Ascending aorta (tissue), 2 donors: ENCODE results near the gene MMADHC. TPM values are rescaled to one million over a fixed set of nuclear protein-coding genes. Genes with fewer than 3 reads are reported as not detected.
A peak's percentile ranks its signal among the peaks of the same experiment; 100 is the strongest.

Experiments used
- DNase-seq, 2 donors: peaks; one replicate each; pipeline ENCODE4 v3.0.0-alpha.2; 2019; ENCODE audit warnings: low spot score in 2 of 2
- H3K27ac ChIP-seq, 2 donors: fragments of 200-600 bp; sonication (generic); one replicate each; pipeline ENCODE4 v1.5.1; 2016 to 2017; ENCODE audit warnings: mild to moderate bottlenecking in 1 of 2
- H3K27me3 ChIP-seq: fragments of 200-600 bp; sonication (generic); one replicate; pipeline ENCODE4 v1.5.1; 2017
- H3K36me3 ChIP-seq, 2 donors: fragments of 200-600 bp; sonication (generic); one replicate each; pipeline ENCODE4 v1.5.1; 2016
- H3K4me1 ChIP-seq, 2 donors: fragments of 200-600 bp; sonication (generic); one replicate each; pipeline ENCODE4 v1.5.1; 2016 to 2017; ENCODE audit warnings: mild to moderate bottlenecking in 1 of 2
- H3K4me3 ChIP-seq, 2 donors: fragments of 200-600 bp; sonication (generic); one replicate each; pipeline ENCODE4 v1.5.1; 2016 to 2017; ENCODE audit warnings: mild to moderate bottlenecking in 1 of 2
- H3K9me3 ChIP-seq, 2 donors: fragments of 200-600 bp; sonication (generic); one replicate each; pipeline ENCODE4 v1.5.1; 2016
- intact Hi-C: fragments of 100-400 bp; cut with DNase I; formaldehyde crosslinking; loops from one replicate; pipeline ENCODE4 v1.15.1; 2023
- total RNA-seq: library from RNA; depleted of rRNA; stranded (reverse); fragments of >200 nt; gene quantifications from one replicate; pipeline ENCODE4 v1.1.0, GENCODE V29; 2016
- TF ChIP-seq, protein P1 (sequence below), 3 experiments: fragments of 200-600 bp in 2 of 3; fragments of 450-650 bp in 1 of 3; sonication (generic) in 2 of 3; IDR thresholded peaks; one replicate each; pipeline ENCODE4 v1.5.1; 2016 to 2019; ENCODE audit warnings: antibody characterized with exemption in 3 of 3, mild to moderate bottlenecking in 1 of 3, moderate library complexity in 1 of 3

Gene MMADHC
- total RNA-seq, 1 donor from 2014 or later: 35.8 TPM

DNA sequence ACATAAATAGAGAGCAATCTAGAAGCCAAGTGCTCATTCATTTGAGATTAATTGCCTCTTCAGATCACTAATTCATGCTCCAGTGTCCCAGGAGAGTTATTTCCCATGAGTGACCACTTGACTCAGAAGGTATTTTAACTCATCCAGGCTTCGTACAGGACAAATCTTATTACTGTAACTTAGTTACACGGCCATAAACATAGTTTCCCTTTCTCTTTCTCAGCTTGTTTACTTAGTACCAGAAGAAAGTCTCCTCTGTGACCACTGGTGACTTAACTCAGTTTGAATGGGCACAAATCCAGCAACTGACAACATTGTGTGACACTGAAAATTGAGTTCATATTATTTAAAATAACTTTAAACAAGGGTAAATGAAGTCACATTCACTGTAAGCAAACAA is 25.3 kb downstream of the MMADHC start:
- no peak overlapping the region for H3K4me3 ChIP-seq

DNA sequence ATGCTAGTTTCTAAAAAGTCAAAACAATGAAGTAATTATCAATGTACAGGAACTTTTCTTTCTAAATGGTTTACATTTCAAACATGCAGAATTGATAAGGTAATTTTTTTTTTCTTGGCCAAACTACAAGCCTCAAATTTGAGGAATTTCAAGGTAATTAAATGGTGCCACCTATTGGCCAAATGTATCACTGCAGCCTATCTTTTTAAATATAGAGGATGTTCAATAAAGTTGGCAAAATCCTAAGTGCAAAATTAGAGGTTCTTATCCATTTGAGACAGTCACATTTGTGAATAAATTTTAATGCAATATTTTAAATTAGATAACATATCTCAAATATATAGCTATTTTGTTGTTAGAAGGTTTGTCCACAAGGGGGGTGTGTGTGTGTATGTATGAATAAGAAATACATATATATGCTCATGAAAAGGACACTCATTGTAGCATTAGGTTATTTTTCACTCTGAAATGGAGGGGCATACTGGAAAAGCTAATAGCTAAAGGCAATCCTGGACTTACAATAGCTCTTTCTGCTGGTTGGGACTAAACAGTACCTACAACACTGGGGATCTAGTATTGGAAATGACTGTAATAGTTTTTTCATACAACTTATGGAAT is 26.2 kb downstream of the MMADHC start:
- H3K4me3 ChIP-seq: no peak overlapping the region
- peaks cover 0 to 3% of the 10 kb centered on the region in 2 donors for H3K36me3 ChIP-seq
- no peak for DNase-seq
- no peaks in the 10 kb centered on the region for H3K9me3 ChIP-seq
- TF ChIP-seq, protein P1, sequence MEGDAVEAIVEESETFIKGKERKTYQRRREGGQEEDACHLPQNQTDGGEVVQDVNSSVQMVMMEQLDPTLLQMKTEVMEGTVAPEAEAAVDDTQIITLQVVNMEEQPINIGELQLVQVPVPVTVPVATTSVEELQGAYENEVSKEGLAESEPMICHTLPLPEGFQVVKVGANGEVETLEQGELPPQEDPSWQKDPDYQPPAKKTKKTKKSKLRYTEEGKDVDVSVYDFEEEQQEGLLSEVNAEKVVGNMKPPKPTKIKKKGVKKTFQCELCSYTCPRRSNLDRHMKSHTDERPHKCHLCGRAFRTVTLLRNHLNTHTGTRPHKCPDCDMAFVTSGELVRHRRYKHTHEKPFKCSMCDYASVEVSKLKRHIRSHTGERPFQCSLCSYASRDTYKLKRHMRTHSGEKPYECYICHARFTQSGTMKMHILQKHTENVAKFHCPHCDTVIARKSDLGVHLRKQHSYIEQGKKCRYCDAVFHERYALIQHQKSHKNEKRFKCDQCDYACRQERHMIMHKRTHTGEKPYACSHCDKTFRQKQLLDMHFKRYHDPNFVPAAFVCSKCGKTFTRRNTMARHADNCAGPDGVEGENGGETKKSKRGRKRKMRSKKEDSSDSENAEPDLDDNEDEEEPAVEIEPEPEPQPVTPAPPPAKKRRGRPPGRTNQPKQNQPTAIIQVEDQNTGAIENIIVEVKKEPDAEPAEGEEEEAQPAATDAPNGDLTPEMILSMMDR (IDR thresholded peaks at IDR 0.05): peak; percentile 51 to 86 (median 79)
- no peaks in the 10 kb centered on the region for H3K4me1 ChIP-seq
- intact Hi-C loops: loop anchor here (1.0 to 5.0 kb wide), 2 partner anchors 544 to 979 kb away; no protein-coding TSS in a partner anchor
- no peaks in the 10 kb centered on the region for H3K27me3 ChIP-seq
- no peak overlapping the region for H3K27ac ChIP-seq

More for the DNA sequence above, 25.3 kb downstream of the MMADHC start:
- no peak for DNase-seq
- H3K27ac ChIP-seq: no peak overlapping the region
- H3K9me3 ChIP-seq: no peaks in the 10 kb centered on the region
- no peaks in the 10 kb centered on the region for H3K4me1 ChIP-seq
- intact Hi-C loops: loop anchor here (5.0 kb wide), 1 partner anchor 980 kb away; no protein-coding TSS in a partner anchor
- no peaks in the 10 kb centered on the region for H3K27me3 ChIP-seq
- TF ChIP-seq, protein P1 (IDR thresholded peaks at IDR 0.05): no peak
- peaks cover 2 to 3% of the 10 kb centered on the region in 2 donors for H3K36me3 ChIP-seq

DNA sequence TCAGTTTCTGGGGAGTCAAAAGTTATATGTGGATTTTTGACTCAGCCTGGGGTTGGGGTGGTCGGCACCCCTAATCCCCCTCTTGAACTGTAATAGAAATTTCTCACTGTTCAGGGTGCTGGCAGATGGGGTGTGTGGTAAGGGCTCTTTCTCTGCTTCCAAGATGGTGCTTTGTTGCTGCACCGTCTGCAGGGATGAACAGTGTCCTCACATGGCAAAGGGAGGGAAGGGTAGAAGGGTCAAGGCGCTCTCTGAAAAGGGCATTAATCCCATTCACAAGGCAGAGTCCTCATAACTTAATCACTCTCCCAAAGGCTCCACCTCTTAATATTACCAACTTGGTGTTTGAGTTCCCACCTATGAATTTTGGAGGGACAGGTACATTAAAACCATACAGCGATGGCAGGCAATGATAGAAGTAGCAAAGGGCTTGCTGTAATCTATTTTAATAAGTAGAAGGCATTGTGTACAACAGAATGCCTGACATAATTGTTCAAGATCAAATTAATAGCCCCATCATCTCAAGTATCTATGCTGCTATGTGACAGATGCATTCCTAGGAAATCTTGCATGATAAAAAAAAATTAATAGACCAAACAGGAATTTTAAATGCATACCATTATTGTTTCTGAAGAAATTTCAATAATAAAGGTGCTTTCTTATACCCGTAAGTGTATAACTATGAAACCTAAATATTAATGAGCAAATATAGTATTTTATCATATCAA is 28.1 kb downstream of the MMADHC start:
- DNase-seq: no peak
- H3K27me3 ChIP-seq: no peaks in the 10 kb centered on the region
- no peaks in the 10 kb centered on the region for H3K9me3 ChIP-seq
- H3K36me3 ChIP-seq: no peaks in the 10 kb centered on the region
- TF ChIP-seq, protein P1 (IDR thresholded peaks at IDR 0.05): no peak
- H3K4me3 ChIP-seq: no peak overlapping the region
- intact Hi-C loops: loop anchor here (5.0 kb wide), 1 partner anchor 977 kb away; no protein-coding TSS in a partner anchor
- no peak overlapping the region for H3K27ac ChIP-seq
- H3K4me1 ChIP-seq: no peaks in the 10 kb centered on the region

DNA sequence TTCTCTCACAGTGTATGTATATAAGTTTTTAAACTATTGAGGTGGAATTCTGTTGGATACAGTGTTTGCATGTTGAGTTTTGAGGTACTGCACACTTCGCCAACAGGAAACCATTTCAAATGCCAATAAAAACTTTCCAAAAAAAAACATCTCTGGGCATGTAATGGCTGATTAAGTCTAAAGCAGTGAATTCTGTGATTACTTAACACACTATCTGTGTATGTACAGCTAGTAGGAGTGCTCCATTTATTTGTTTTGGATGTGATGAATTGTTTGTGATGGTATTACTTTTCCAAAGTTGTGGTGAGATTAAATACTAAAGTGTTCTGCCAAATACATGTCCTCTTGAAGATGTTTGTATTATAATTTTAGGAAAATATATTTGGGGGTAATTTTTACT is 31.1 kb downstream of the MMADHC start:
- TF ChIP-seq, protein P1 (IDR thresholded peaks at IDR 0.05): no peak
- Histone ChIP-seq H3K27ac (no peak overlapping the region), H3K4me3 (no peak overlapping the region), H3K27me3 (no peaks in the 10 kb centered on the region), H3K36me3 (no peaks in the 10 kb centered on the region), H3K9me3 (no peaks in the 10 kb centered on the region), H3K4me1 (no peaks in the 10 kb centered on the region)
- DNase-seq: no peak
- intact Hi-C loops: no loop called here

DNA sequence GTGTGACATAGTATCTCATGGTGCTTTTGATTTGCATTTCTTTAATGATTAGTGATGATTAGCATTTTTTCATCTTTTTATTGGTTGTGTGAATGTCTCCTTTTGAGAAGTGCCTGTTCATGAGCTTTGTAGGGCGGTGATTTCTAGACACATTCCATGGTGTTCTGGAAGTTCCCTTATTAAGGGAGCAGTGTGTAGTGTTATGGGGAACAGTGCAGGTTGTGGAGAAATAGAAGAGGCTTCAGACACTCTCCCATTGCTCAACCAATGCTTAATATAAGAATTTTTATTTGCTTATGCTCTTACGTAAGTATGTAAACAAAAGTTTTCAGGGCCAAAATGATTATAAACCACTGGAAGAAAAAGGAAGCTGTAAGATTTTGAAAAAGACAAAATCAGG is 34.7 kb downstream of the MMADHC start:
- intact Hi-C loops: no loop called here
- H3K4me1 ChIP-seq: no peaks in the 10 kb centered on the region
- no peaks in the 10 kb centered on the region for H3K36me3 ChIP-seq
- no peaks in the 10 kb centered on the region for H3K9me3 ChIP-seq
- TF ChIP-seq, protein P1 (IDR thresholded peaks at IDR 0.05): no peak
- DNase-seq: no peak
- H3K27me3 ChIP-seq: no peaks in the 10 kb centered on the region
- H3K4me3 ChIP-seq: no peak overlapping the region
- H3K27ac ChIP-seq: no peak overlapping the region
